ENCODE measurements around the gene UQCRQ.
"Not testable (repeated sequence)": the region's sequence is repeated elsewhere in the genome, so short reads cannot be mapped to it uniquely, and the experiment has no call there.

UQCRQ gene

DNA sequence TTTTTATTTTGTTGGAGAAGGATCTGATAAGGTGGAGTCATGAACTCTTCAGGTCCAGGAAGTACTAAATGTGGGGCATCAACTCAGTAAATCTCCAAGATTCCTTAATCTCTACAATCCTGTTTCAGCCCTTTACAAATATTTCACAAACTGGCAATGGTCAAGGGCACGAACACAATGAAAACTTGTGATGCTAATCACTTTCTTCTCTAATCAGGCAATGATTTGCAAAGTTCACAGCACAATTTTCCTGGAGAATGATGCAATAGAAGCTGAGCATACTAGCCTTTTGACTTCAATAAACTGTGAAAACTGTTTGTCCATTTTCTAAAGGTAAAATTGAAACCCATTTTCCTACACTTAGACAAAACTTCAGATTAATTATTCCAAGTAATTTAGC is 17.1 kb upstream of the UQCRQ start:
- CTCF ChIA-PET = no interaction called here
- DNase-seq (ENCODE audit: low spot score) = no peak
- H3K27ac ChIP-seq = no peak overlapping the region
- POLR2A ChIA-PET (ENCODE audit: low non-redundant PET) = no interaction called here
- TF ChIP-seq, protein P1, sequence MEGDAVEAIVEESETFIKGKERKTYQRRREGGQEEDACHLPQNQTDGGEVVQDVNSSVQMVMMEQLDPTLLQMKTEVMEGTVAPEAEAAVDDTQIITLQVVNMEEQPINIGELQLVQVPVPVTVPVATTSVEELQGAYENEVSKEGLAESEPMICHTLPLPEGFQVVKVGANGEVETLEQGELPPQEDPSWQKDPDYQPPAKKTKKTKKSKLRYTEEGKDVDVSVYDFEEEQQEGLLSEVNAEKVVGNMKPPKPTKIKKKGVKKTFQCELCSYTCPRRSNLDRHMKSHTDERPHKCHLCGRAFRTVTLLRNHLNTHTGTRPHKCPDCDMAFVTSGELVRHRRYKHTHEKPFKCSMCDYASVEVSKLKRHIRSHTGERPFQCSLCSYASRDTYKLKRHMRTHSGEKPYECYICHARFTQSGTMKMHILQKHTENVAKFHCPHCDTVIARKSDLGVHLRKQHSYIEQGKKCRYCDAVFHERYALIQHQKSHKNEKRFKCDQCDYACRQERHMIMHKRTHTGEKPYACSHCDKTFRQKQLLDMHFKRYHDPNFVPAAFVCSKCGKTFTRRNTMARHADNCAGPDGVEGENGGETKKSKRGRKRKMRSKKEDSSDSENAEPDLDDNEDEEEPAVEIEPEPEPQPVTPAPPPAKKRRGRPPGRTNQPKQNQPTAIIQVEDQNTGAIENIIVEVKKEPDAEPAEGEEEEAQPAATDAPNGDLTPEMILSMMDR (conservative IDR thresholded peaks at IDR 0.05; ENCODE audit: low read depth) = no peak

DNA sequence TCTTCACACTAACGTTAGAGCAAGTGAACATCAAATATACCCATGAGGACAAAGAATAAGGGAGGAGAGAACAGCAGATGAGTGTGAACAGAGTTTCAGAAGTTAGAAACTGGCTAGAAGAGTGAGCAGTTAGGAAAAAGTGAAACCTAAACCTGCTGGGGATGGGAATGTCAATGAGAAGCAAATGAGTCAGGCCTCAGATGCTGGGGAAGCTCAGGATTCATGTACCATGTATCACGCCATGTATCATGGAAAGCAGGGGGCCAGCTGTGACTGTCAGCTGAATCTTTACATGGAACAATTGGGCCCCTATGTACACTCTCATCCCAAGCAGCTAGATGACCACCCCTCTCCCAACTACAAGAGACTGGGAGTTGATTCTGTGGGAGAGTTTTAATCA is 16.4 kb upstream of the UQCRQ start:
- ChIA-PET CTCF (interaction anchor here (0.5 kb wide), 1 partner anchor 67 kb away, joined by 3 read pairs; no protein-coding TSS in a partner anchor), POLR2A (ENCODE audit: low non-redundant PET) (no interaction called here)
- TF ChIP-seq, protein P1 (conservative IDR thresholded peaks at IDR 0.05; ENCODE audit: low read depth) = no peak
- H3K27ac ChIP-seq = no peak overlapping the region
- DNase-seq (ENCODE audit: low spot score) = no peak

DNA sequence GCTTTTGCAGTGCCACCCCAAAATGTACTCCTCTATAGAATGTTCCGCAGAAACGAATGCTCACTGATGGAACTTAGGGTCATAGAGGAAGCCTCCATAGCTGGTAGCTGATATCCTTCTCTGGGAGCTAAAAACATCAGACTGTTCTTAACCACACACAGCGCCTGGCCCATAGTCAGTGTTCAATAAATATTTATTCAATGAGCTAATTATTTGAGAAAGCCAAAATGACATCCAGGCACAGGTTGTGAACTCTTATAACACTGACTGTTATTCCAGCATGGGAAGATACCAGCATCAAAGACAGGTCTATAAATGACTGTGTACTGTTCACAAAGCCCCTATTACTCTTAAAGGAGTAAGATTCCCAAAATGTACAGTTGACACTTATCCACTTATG is 13.1 kb upstream of the UQCRQ start:
- CTCF ChIA-PET = interaction anchor here (1.6 kb wide), 1 partner anchor 24 kb away, joined by 5 read pairs; no protein-coding TSS in a partner anchor
- no peak for DNase-seq (ENCODE audit: low spot score)
- TF ChIP-seq, protein P1 (conservative IDR thresholded peaks at IDR 0.05; ENCODE audit: low read depth) = no peak
- POLR2A ChIA-PET (ENCODE audit: low non-redundant PET) = no interaction called here
- no peak overlapping the region for H3K27ac ChIP-seq

DNA sequence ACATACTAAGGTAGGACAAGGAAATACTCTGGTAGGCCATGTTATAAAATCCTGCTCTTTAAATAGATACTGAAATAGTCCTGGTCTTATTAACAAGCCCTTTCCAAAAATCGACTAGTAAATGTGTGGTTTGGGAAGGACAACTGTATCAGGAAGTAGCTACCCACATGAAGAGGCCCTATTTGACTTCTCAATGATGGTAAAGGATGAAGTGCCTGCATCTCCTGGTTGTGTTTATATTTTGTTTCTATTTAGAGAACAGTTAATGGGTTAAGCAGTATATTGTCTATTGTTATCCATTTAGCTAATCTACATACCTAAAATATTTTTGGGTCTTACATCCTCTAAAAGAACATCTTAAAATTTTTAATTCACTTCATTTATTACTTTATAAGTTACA is 12.7 kb upstream of the UQCRQ start:
- POLR2A ChIA-PET (ENCODE audit: low non-redundant PET) = interaction anchor here (1.5 kb wide), 1 partner anchor 12 kb away, joined by 5 read pairs; the partner anchor contains the start of genes GDF9 and UQCRQ
- DNase-seq (ENCODE audit: low spot score) = no peak
- TF ChIP-seq, protein P1 (conservative IDR thresholded peaks at IDR 0.05; ENCODE audit: low read depth) = no peak
- H3K27ac ChIP-seq = no peak overlapping the region
- CTCF ChIA-PET = interaction anchor here (0.9 to 1.6 kb wide), 2 partner anchors 10 to 25 kb away, joined by 3 to 5 read pairs; no protein-coding TSS in a partner anchor

DNA sequence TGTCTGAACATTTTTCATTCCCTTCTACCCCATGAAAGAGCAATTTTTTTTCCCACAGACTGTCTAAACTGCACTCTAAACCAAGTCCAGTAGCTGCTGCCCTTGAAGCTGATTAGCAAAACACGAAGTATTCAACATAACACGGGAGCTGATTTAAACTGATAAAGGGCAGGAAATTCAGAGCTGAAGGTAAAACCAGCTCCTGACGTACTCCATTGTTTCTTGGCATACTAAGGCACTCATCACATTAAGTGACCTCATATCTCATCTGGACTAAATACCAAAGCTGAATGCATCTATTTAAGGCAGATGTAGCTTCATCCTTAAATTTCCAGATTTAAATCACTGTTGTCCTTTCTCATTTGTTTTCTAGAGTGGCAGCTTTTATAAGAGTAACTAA is 12.1 kb upstream of the UQCRQ start:
- POLR2A ChIA-PET (ENCODE audit: low non-redundant PET) = interaction anchor here (0.5 to 1.5 kb wide), 2 partner anchors 12 to 34 kb away, joined by 3 to 5 read pairs; partner anchors contain the start of genes GDF9 and UQCRQ
- no peak for DNase-seq (ENCODE audit: low spot score)
- no peak overlapping the region for H3K27ac ChIP-seq
- TF ChIP-seq, protein P1 (conservative IDR thresholded peaks at IDR 0.05; ENCODE audit: low read depth) = no peak
- CTCF ChIA-PET = interaction anchor here (0.9 to 1.6 kb wide), 2 partner anchors 10 to 25 kb away, joined by 3 to 5 read pairs; no protein-coding TSS in a partner anchor

DNA sequence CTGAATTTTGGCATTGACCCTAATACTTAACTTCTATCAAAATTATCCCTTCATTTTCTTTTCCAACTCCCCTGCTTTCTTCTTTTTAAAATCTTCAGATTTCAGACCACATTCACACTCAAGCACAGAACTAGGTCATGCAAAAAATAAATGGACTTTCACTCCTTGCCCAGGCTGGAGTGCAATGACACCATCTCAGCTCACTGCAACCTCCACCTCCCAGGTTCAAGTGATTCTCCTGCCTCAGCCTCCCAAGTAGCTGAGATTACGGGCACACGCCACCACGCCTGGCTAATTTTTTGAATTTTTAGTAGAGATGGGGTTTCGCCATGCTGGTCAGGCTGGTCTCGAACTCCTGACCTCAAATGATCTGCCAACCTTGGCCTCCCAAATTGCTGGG is 11.4 kb upstream of the UQCRQ start:
- not testable (repeated sequence) for DNase-seq (ENCODE audit: low spot score); H3K27ac ChIP-seq
- ChIA-PET CTCF (interaction anchor here (1.6 kb wide), 1 partner anchor 26 kb away, joined by 5 read pairs; no protein-coding TSS in a partner anchor), POLR2A (ENCODE audit: low non-redundant PET) (interaction anchor here (0.7 to 1.5 kb wide), 2 partner anchors 9 to 11 kb away, joined by 3 to 5 read pairs; partner anchors contain the start of genes GDF9 and UQCRQ)

DNA sequence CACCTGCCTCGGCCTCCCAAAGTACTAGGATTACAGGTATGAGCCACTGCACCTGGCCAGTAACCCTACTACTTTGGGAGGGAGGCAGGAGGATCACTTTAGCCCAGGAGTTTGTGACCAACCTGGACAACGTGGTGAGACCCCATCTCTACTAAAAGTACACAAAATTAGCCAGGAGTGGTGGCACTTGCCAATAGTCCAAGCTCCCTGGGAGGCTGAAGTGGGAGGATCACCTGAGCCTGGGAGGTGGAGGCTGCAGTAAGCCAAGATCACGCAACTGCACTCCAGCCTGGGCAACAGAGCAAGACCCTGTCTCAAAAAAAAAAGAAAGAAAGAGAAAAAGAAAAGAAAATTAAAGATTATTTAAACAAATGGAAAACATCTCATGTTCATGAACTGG is 10.4 kb upstream of the UQCRQ start:
- DNase-seq (ENCODE audit: low spot score) = no peak
- CTCF ChIA-PET = no interaction called here
- no peak overlapping the region for H3K27ac ChIP-seq
- POLR2A ChIA-PET (ENCODE audit: low non-redundant PET) = interaction anchor here (0.8 to 1.2 kb wide), 2 partner anchors 10 to 15 kb away, joined by 3 read pairs; partner anchors contain the start of genes GDF9 and UQCRQ
- TF ChIP-seq, protein P1 (conservative IDR thresholded peaks at IDR 0.05; ENCODE audit: low read depth) = no peak
